Neural cell (in vitro differentiated cells): ENCODE results near the gene IFITM2. TPM values are rescaled to one million over a fixed set of nuclear protein-coding genes. Genes with fewer than 3 reads are reported as not detected.

Experiments used
- H2AFZ ChIP-seq: fragments of 200-600, 300-800 bp; sonication (generic), shearing (Covaris generic); 2 replicates; pipeline ENCODE4 v1.6.0; 2014; ENCODE audit warnings: low read depth, mild to moderate bottlenecking, antibody characterized with exemption, low read length, moderate library complexity
- H3F3A ChIP-seq: fragments of 200-600 bp; shearing (Covaris generic); 2 replicates; pipeline ENCODE4 v1.6.1; 2016; ENCODE audit warnings: mild to moderate bottlenecking, moderate library complexity, mixed read lengths, antibody characterized with exemption, low read length; ENCODE audit not compliant: insufficient read depth, poor library complexity, severe bottlenecking
- H3K27ac ChIP-seq: fragments of 200-600, 300-800 bp; sonication (generic), shearing (Covaris generic); 2 replicates; pipeline ENCODE4 v1.5.1; 2014; ENCODE audit warnings: mild to moderate bottlenecking, low read length, moderate library complexity
- H3K27me3 ChIP-seq: fragments of 300-800, 200-600 bp; sonication (generic), shearing (Covaris generic); 2 replicates; pipeline ENCODE4 v1.6.0; 2014; ENCODE audit warnings: mild to moderate bottlenecking, low read depth, low read length, moderate library complexity; ENCODE audit not compliant: insufficient read depth
- H3K36me3 ChIP-seq: fragments of 300-800, 200-600 bp; sonication (generic), shearing (Covaris generic); 2 replicates; pipeline ENCODE4 v1.5.1; 2014; ENCODE audit warnings: mild to moderate bottlenecking, antibody characterized with exemption, low read length, moderate library complexity; ENCODE audit not compliant: insufficient read depth
- H3K4me2 ChIP-seq: fragments of 300-800, 200-600 bp; sonication (generic), shearing (Covaris generic); 2 replicates; pipeline ENCODE4 v1.6.0; 2014; ENCODE audit warnings: mild to moderate bottlenecking, low read length
- H3K4me3 ChIP-seq: fragments of 300-800, 200-600 bp; sonication (generic), shearing (Covaris generic); 2 replicates; pipeline ENCODE4 v1.5.1; 2014; ENCODE audit warnings: mild to moderate bottlenecking, low read length, moderate library complexity
- H3K79me2 ChIP-seq: fragments of 200-600 bp; shearing (Covaris generic); replicated peaks from 2 replicates; pipeline ENCODE4 v1.6.0; 2014; ENCODE audit warnings: mild to moderate bottlenecking, low read length, moderate library complexity; ENCODE audit not compliant: insufficient read depth
- H3K9ac ChIP-seq: fragments of 300-800, 200-600 bp; sonication (generic), shearing (Covaris generic); 2 replicates; pipeline ENCODE4 v1.6.1; 2016; ENCODE audit warnings: mild to moderate bottlenecking, low read length, mixed read lengths
- H3K9me2 ChIP-seq: fragments of 200-600 bp; shearing (Covaris generic); 2 replicates; pipeline ENCODE4 v1.6.1; 2016; ENCODE audit warnings: mild to moderate bottlenecking, low read length, mixed read lengths; ENCODE audit not compliant: insufficient read depth
- H3K9me3 ChIP-seq: fragments of 200-600, 300-800 bp; sonication (generic), shearing (Covaris generic); 2 replicates; pipeline ENCODE4 v1.6.1; 2016; ENCODE audit warnings: mild to moderate bottlenecking, mixed run types, low read length, moderate library complexity, mixed read lengths
- H4K20me1 ChIP-seq: fragments of 200-600 bp; shearing (Covaris generic); 2 replicates; pipeline ENCODE4 v1.6.1; 2016; ENCODE audit warnings: mild to moderate bottlenecking, mixed run types; ENCODE audit not compliant: insufficient read depth
- EP300 ChIP-seq: fragments of 450-650 bp; conservative IDR thresholded peaks from 2 replicates; pipeline ENCODE4 v1.6.1; 2014; ENCODE audit warnings: antibody characterized with exemption, mild to moderate bottlenecking, moderate library complexity; ENCODE audit not compliant: poor library complexity, severe bottlenecking
- EZH2 ChIP-seq: fragments of 200-600, 300-800 bp; shearing (Covaris generic), sonication (generic); IDR thresholded peaks from 2 replicates; pipeline ENCODE4 v1.6.1; 2014; ENCODE audit warnings: antibody characterized with exemption, low read length, borderline replicate concordance, mild to moderate bottlenecking; ENCODE audit not compliant: insufficient read depth, poor library complexity, severe bottlenecking
- MXI1 ChIP-seq: fragments of 450-650 bp; conservative IDR thresholded peaks from 2 replicates; pipeline ENCODE4 v1.6.1; 2014; ENCODE audit warnings: antibody characterized with exemption, mild to moderate bottlenecking; ENCODE audit not compliant: poor library complexity, severe bottlenecking
- POLR2AphosphoS5 ChIP-seq: IDR thresholded peaks from 2 replicates; pipeline ENCODE4 v1.6.1; 2012
- RAD21 ChIP-seq: fragments of 450-650 bp; conservative IDR thresholded peaks from 2 replicates; pipeline ENCODE4 v1.6.1; 2014; ENCODE audit warnings: antibody characterized with exemption, mild to moderate bottlenecking, moderate library complexity
- SMC3 ChIP-seq: fragments of 450-650 bp; conservative IDR thresholded peaks from 2 replicates; pipeline ENCODE4 v1.6.1; 2014; ENCODE audit warnings: antibody characterized with exemption, mild to moderate bottlenecking, moderate library complexity; ENCODE audit not compliant: poor library complexity
- TAF1 ChIP-seq: IDR thresholded peaks from 2 replicates; pipeline ENCODE4 v1.6.1; 2012; ENCODE audit warnings: low read depth
- polyA plus RNA-seq: library from polyadenylated mRNA; depleted of rRNA; stranded (reverse); fragments of >200 nt; gene quantifications from 2 replicates; pipeline ENCODE4 v1.2.3, GENCODE V29; 2014
- TF ChIP-seq, protein P1 (sequence below): IDR thresholded peaks from 2 replicates; pipeline ENCODE4 v1.6.1; 2012; ENCODE audit warnings: borderline replicate concordance
- TF ChIP-seq, protein P2 (sequence below): fragments of 450-650 bp; IDR thresholded peaks from 2 replicates; pipeline ENCODE4 v1.5.1; 2014; ENCODE audit warnings: antibody characterized with exemption, mild to moderate bottlenecking, moderate library complexity; ENCODE audit not compliant: poor library complexity, severe bottlenecking

Gene IFITM2
- polyA plus RNA-seq, 1 donor from 2014 or later, result not detected

DNA sequence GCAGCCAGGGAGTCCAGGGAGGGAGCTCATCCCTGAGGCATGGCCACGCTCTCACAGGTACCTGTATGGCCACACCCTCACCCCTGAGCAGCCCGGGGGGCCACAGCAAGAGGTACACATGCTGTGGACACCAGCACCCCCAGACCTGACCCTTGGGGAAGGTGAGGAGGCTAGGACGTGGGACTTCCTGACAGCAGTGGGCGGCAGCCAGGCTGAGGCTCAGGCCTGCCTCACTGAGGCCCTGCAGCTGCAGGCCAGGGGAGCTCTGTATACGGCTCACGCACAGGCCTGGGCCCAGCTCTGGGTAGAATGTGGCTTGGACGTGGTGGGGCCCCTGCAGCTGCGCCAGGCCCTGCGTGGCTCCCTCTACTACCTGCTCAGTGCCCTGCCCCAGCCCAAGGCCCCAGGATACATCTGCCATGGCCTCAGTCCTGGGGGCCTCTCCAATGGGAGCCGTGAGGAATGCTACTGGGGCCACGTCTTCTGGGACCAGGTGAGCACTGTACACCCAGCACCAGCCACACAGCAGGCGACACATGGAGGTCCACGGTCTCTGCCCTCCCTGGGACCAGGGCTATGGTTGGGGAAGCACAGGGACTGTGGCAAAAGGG is 16.9 kb upstream of the IFITM2 start:
- Histone ChIP-seq H3K9ac (no peak overlapping the region), H2AFZ (no peak overlapping the region), H3K4me2 (no peak overlapping the region), H3K9me2 (no peaks in the 10 kb centered on the region), H3K27ac (no peak overlapping the region), H4K20me1 (no peaks in the 10 kb centered on the region), H3K36me3 (no peaks in the 10 kb centered on the region), H3K79me2 (no peaks in the 10 kb centered on the region), H3K4me3 (no peak overlapping the region), H3F3A (no peaks in the 10 kb centered on the region), H3K9me3 (no peaks in the 10 kb centered on the region), H3K27me3 (peaks cover 19% of the 10 kb centered on the region)
- TF ChIP-seq RAD21 (no peak), SMC3 (no peak), EZH2 (no peak), EP300 (no peak), MXI1 (no peak), POLR2AphosphoS5 (no peak), TAF1 (no peak)
- TF ChIP-seq, protein P1, sequence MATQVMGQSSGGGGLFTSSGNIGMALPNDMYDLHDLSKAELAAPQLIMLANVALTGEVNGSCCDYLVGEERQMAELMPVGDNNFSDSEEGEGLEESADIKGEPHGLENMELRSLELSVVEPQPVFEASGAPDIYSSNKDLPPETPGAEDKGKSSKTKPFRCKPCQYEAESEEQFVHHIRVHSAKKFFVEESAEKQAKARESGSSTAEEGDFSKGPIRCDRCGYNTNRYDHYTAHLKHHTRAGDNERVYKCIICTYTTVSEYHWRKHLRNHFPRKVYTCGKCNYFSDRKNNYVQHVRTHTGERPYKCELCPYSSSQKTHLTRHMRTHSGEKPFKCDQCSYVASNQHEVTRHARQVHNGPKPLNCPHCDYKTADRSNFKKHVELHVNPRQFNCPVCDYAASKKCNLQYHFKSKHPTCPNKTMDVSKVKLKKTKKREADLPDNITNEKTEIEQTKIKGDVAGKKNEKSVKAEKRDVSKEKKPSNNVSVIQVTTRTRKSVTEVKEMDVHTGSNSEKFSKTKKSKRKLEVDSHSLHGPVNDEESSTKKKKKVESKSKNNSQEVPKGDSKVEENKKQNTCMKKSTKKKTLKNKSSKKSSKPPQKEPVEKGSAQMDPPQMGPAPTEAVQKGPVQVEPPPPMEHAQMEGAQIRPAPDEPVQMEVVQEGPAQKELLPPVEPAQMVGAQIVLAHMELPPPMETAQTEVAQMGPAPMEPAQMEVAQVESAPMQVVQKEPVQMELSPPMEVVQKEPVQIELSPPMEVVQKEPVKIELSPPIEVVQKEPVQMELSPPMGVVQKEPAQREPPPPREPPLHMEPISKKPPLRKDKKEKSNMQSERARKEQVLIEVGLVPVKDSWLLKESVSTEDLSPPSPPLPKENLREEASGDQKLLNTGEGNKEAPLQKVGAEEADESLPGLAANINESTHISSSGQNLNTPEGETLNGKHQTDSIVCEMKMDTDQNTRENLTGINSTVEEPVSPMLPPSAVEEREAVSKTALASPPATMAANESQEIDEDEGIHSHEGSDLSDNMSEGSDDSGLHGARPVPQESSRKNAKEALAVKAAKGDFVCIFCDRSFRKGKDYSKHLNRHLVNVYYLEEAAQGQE, result no peak
- TF ChIP-seq, protein P2, sequence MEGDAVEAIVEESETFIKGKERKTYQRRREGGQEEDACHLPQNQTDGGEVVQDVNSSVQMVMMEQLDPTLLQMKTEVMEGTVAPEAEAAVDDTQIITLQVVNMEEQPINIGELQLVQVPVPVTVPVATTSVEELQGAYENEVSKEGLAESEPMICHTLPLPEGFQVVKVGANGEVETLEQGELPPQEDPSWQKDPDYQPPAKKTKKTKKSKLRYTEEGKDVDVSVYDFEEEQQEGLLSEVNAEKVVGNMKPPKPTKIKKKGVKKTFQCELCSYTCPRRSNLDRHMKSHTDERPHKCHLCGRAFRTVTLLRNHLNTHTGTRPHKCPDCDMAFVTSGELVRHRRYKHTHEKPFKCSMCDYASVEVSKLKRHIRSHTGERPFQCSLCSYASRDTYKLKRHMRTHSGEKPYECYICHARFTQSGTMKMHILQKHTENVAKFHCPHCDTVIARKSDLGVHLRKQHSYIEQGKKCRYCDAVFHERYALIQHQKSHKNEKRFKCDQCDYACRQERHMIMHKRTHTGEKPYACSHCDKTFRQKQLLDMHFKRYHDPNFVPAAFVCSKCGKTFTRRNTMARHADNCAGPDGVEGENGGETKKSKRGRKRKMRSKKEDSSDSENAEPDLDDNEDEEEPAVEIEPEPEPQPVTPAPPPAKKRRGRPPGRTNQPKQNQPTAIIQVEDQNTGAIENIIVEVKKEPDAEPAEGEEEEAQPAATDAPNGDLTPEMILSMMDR, result no peak

DNA sequence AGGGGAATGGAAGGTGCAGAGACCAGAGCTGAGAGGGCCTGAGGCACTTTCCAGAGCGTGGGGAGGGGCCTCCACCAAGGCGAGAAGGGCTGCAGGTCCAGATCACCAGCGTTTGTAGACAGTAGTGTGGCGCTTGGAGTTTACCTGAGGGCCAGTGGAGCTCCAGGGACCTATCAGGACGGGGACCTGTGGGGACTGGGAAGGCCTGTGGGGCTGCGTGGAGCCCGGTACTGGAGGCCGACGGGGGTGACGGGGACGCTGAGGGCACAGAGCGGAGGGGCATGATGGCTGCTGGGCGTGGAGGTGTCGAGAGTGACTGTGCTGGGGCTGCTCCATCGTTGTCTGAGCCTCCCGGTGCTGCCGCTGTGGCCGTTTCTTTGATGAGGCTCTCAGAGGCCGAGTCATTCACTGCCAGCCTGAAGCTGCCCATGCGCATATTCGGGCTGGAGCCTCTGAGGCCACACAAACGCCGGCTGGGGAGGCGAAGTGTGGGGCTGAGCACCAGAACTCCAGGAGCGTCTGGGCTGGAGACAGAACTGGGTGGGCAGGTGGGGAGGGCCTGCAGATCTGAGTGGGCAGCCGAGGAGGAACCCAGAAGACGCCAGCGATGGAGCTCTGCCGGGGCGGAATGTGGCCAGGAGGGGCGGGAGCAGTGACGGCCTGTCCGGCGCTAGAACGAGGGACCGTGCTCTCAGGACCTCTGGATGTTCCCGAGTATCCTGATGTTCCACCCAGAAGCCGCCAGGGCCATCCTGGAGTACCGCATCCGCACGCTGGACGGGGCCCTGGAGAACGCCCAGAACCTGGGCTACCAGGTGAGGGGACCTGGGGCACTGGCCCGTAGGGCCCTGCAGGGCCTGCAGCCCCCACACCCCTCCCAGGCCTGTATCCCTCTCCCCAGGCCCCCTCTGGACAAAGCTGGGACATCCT is 16.1 kb upstream of the IFITM2 start:
- no peak overlapping the region for H3K9ac ChIP-seq
- H3K36me3 ChIP-seq, result no peaks in the 10 kb centered on the region
- no peak overlapping the region for H2AFZ ChIP-seq
- no peaks in the 10 kb centered on the region for H3F3A ChIP-seq
- no peak for TF ChIP-seq TAF1
- no peak for TF ChIP-seq EZH2
- TF ChIP-seq, protein P2, result no peak
- no peak for TF ChIP-seq POLR2AphosphoS5
- no peak for TF ChIP-seq EP300
- TF ChIP-seq MXI1, result no peak
- TF ChIP-seq RAD21, result no peak
- TF ChIP-seq, protein P1, result no peak
- no peak for TF ChIP-seq SMC3
- H4K20me1 ChIP-seq, result no peaks in the 10 kb centered on the region
- H3K79me2 ChIP-seq, result no peaks in the 10 kb centered on the region
- H3K4me3 ChIP-seq, result no peak overlapping the region
- no peak overlapping the region for H3K27ac ChIP-seq
- no peaks in the 10 kb centered on the region for H3K9me2 ChIP-seq
- H3K4me2 ChIP-seq, result no peak overlapping the region
- peaks cover 19% of the 10 kb centered on the region for H3K27me3 ChIP-seq
- no peaks in the 10 kb centered on the region for H3K9me3 ChIP-seq
